Type B pancreatic cell (in vitro differentiated cells): ENCODE measurements around the gene ZNF394. TPM values are rescaled to one million over a fixed set of nuclear protein-coding genes. Genes with fewer than 3 reads are reported as not detected.
"Not testable (repeated sequence)": the region's sequence is repeated elsewhere in the genome, so short reads cannot be mapped to it uniquely, and the experiment has no call there.

Source experiments
- DNase-seq: peaks from one replicate; pipeline ENCODE4 v3.0.0; 2021; ENCODE audit warnings: mixed read lengths; ENCODE audit not compliant: unreplicated experiment; ENCODE audit errors: extremely low spot score
- H3K27ac Mint-ChIP-seq: 2 replicates; pipeline ENCODE4 v1.8.0; 2021; ENCODE audit warnings: mild to moderate bottlenecking, mixed read lengths
- H3K27me3 Mint-ChIP-seq: 2 replicates; pipeline ENCODE4 v1.8.0; 2021; ENCODE audit warnings: mixed read lengths
- H3K36me3 Mint-ChIP-seq: 2 replicates; pipeline ENCODE4 v1.8.0; 2021; ENCODE audit warnings: mixed read lengths
- H3K4me1 Mint-ChIP-seq: one replicate; pipeline ENCODE4 v1.8.0; 2021; ENCODE audit warnings: mixed read lengths; ENCODE audit not compliant: unreplicated experiment
- H3K4me3 Mint-ChIP-seq: 2 replicates; pipeline ENCODE4 v1.8.0; 2021; ENCODE audit warnings: mild to moderate bottlenecking, mixed read lengths
- H3K9me3 Mint-ChIP-seq: 2 replicates; pipeline ENCODE4 v1.8.0; 2021; ENCODE audit warnings: mixed read lengths
- CTCF ChIP-seq: fragments of 200-600 bp; sonication (generic); conservative IDR thresholded peaks from 2 replicates; pipeline ENCODE4 v1.5.0; 2021; ENCODE audit warnings: antibody characterized with exemption, mild to moderate bottlenecking
- total RNA-seq: library from RNA; stranded (reverse); gene quantifications from 2 replicates; pipeline ENCODE4 v1.2.1, GENCODE V29; 2021; ENCODE audit warnings: low replicate concordance

The ZNF394 gene
- total RNA-seq, 1 donor from 2014 or later = 24.3 TPM

DNA sequence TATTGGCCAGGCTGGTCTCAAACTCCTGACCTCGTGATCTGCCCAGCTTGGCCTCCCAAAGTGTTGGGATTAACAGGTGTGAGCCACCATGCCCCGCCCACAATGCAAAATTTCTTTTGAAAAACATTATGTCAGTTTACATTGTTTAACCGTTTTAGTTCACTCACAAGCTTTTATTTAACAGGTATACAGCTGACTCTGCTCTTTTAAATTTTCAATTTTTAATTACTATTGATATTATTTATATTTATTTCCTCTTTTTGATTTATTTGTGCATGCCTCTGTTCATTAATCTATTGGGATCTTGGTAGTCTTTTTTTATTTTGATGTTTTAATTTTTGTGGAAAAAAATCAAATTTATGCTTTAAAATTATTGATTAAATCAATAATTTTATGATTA, 21.3 kb upstream of the ZNF394 start:
- Mint-ChIP-seq H3K27ac (no peak overlapping the region), H3K27me3 (no peaks in the 10 kb centered on the region), H3K36me3 (peaks cover 19% of the 10 kb centered on the region), H3K4me3 (no peak overlapping the region), H3K4me1 (no peaks in the 10 kb centered on the region), H3K9me3 (no peaks in the 10 kb centered on the region)
- no peak for DNase-seq
- TF ChIP-seq CTCF = no peak

GRCh38 chr7:99514050-99514449, 14.0 kb upstream of the ZNF394 start:
- Mint-ChIP-seq H3K9me3 (no peaks in the 10 kb centered on the region), H3K36me3 (peaks cover 14% of the 10 kb centered on the region), H3K27ac (no peak overlapping the region), H3K4me1 (no peaks in the 10 kb centered on the region), H3K27me3 (no peaks in the 10 kb centered on the region), H3K4me3 (no peak overlapping the region)
- no peak for DNase-seq
- no peak for TF ChIP-seq CTCF

DNA sequence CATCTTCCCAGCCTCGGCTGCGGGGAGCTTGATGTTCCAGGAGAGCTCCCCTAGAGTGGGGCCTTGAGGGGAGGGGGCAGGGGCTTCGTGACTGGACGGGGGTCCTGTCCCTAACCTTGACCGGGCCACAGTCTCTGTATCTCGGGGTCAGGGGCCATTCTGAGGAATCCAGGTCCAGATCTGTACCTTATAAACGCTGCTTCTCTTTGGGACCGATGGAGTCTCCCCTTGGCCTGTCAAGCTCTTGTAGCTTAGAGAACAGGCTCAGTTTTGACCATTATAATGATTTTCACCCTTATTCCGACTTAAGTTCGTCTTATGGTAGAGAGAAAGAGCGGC, 5.2 kb upstream of the ZNF394 start:
- Mint-ChIP-seq H3K4me3 (peak overlapping the region; percentile 97), H3K27ac (peak overlapping the region; percentile 96), H3K4me1 (peaks cover 13% of the 10 kb centered on the region), H3K36me3 (peaks cover under 1% of the 10 kb centered on the region), H3K27me3 (no peaks in the 10 kb centered on the region), H3K9me3 (no peaks in the 10 kb centered on the region)
- no peak for DNase-seq
- no peak for TF ChIP-seq CTCF

- peaks cover 5% of the 10 kb centered on the region for H3K36me3 Mint-ChIP-seq
- DNase-seq = peak; percentile 98
- H3K27me3 Mint-ChIP-seq = no peaks in the 10 kb centered on the region
- H3K4me1 Mint-ChIP-seq = peaks cover 18% of the 10 kb centered on the region
- peak within 1 kb of the TSS; percentile 96 for H3K27ac Mint-ChIP-seq
- peak within 1 kb of the TSS; percentile 97 for H3K4me3 Mint-ChIP-seq
- no peak for TF ChIP-seq CTCF
- no peaks in the 10 kb centered on the region for H3K9me3 Mint-ChIP-seq
Observed at GRCh38 chr7:99504603-99505323, 4.7 kb upstream of the ZNF394 start, which contains the start of gene ZKSCAN5. ZKSCAN5 (plus strand) TSS chr7:99504662; CDS start chr7:99506045, 1,383 bp downstream.

DNA sequence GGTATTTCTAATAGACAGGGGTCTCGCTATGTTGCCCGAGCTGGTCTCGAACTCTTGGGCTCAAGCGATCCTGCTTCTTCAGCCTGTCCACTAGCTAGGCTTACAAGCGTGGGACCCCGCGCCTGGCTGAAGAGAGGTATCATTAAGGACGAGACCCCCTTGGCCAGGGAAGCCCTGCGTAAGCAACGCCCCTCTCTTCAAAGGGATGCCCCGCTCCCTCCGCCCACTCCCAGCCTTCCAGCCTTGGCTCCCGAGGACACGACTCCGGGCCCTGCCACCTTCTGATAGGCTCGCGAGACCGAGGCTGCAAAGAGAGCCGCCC, 4.2 kb upstream of the ZNF394 start:
- Mint-ChIP-seq H3K4me1 (peaks cover 18% of the 10 kb centered on the region), H3K27me3 (no peaks in the 10 kb centered on the region), H3K27ac (peak overlapping the region; percentile 96), H3K9me3 (no peaks in the 10 kb centered on the region), H3K36me3 (peaks cover 5% of the 10 kb centered on the region), H3K4me3 (peak overlapping the region; percentile 97)
- no peak for DNase-seq
- no peak for TF ChIP-seq CTCF

GRCh38 chr7:99501236-99501635, 1.2 kb upstream of the ZNF394 start:
- not testable (repeated sequence) for H3K27me3 Mint-ChIP-seq, DNase-seq, H3K9me3 Mint-ChIP-seq
- H3K4me1 Mint-ChIP-seq = peaks cover 23% of the 10 kb centered on the region
- peaks cover 13% of the 10 kb centered on the region for H3K36me3 Mint-ChIP-seq
- peak overlapping the region; percentile 99 for H3K27ac Mint-ChIP-seq
- peak overlapping the region; percentile 100 for H3K4me3 Mint-ChIP-seq
